ENCODE data around the gene YES1.

DNA sequence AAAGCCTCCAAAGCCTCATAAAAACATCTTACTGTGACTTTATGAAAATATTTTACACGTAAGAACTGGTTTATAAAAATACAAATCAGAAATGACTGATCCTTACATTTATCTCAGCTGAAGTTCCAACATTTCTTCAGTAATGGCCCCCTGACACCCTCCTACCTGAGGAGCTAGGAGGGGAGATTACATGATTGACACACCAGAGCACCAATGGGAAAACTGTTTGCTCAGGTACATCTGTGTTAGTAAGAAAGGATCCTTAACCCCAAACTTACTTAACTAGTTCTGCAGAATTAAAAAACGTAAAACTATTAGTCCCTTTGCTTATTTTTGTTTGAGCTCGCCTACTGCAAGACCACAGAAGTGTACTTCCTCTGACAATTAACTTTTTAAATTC is 126.6 kb downstream of the YES1 start:
- TF ChIP-seq, protein P1, sequence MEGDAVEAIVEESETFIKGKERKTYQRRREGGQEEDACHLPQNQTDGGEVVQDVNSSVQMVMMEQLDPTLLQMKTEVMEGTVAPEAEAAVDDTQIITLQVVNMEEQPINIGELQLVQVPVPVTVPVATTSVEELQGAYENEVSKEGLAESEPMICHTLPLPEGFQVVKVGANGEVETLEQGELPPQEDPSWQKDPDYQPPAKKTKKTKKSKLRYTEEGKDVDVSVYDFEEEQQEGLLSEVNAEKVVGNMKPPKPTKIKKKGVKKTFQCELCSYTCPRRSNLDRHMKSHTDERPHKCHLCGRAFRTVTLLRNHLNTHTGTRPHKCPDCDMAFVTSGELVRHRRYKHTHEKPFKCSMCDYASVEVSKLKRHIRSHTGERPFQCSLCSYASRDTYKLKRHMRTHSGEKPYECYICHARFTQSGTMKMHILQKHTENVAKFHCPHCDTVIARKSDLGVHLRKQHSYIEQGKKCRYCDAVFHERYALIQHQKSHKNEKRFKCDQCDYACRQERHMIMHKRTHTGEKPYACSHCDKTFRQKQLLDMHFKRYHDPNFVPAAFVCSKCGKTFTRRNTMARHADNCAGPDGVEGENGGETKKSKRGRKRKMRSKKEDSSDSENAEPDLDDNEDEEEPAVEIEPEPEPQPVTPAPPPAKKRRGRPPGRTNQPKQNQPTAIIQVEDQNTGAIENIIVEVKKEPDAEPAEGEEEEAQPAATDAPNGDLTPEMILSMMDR (IDR thresholded peaks at IDR 0.05) = no peak
- no peak for TF ChIP-seq POLR2A (IDR thresholded peaks at IDR 0.05)
- no peak for TF ChIP-seq EP300 (IDR thresholded peaks at IDR 0.05)
